GM21737 (cell line): ENCODE results near the gene HP1BP3.

Experiments used
- ATAC-seq: cut with Tn5 transposase; IDR thresholded peaks from one replicate; pipeline ENCODE4 v1.9.1; 2021; ENCODE audit warnings: mild to moderate bottlenecking, moderate library complexity; ENCODE audit not compliant: unreplicated experiment

HP1BP3 gene

GRCh38 chr1:20715406-20715805, 71.7 kb downstream of the HP1BP3 start:
- ATAC-seq: no peak

- ATAC-seq: no peak
These were observed 73.7 kb downstream of the HP1BP3 start for GRCh38 chr1:20713440-20713839.

- ATAC-seq: no peak
These were observed 74.9 kb downstream of the HP1BP3 start for GRCh38 chr1:20712215-20712577.

GRCh38 chr1:20711285-20712214, 75.6 kb downstream of the HP1BP3 start:
- ATAC-seq: no peak

- no peak for ATAC-seq
These were observed 76.4 kb downstream of the HP1BP3 start for GRCh38 chr1:20710469-20711284.

GRCh38 chr1:20709868-20710267, 77.2 kb downstream of the HP1BP3 start:
- ATAC-seq: no peak

- ATAC-seq: no peak
These were observed 78.2 kb downstream of the HP1BP3 start for GRCh38 chr1:20708891-20709290.

GRCh38 chr1:20708057-20708456, 79.0 kb downstream of the HP1BP3 start:
- no peak for ATAC-seq

GRCh38 chr1:20706841-20707240, 80.3 kb downstream of the HP1BP3 start:
- no peak for ATAC-seq

GRCh38 chr1:20705203-20705755, 81.8 kb downstream of the HP1BP3 start:
- no peak for ATAC-seq

GRCh38 chr1:20704390-20705202, 82.5 kb downstream of the HP1BP3 start:
- no peak for ATAC-seq

- no peak for ATAC-seq
These were observed 83.9 kb downstream of the HP1BP3 start for GRCh38 chr1:20703124-20703756.

GRCh38 chr1:20702416-20702815, 84.7 kb downstream of the HP1BP3 start:
- no peak for ATAC-seq

- no peak for ATAC-seq
These were observed 85.3 kb downstream of the HP1BP3 start for GRCh38 chr1:20701847-20702246.

GRCh38 chr1:20701446-20701845, 85.7 kb downstream of the HP1BP3 start:
- no peak for ATAC-seq

GRCh38 chr1:20700636-20701215, 86.4 kb downstream of the HP1BP3 start:
- no peak for ATAC-seq

GRCh38 chr1:20699558-20699957, 87.5 kb downstream of the HP1BP3 start:
- ATAC-seq: no peak

GRCh38 chr1:20698195-20698910, 88.8 kb downstream of the HP1BP3 start:
- ATAC-seq: no peak

GRCh38 chr1:20697563-20697962, 89.5 kb downstream of the HP1BP3 start:
- ATAC-seq: no peak
